WTC11 (cell line): ENCODE data around the gene U2AF2.

ENCODE experiments used
- ATF1 ChIP-seq: sonication (generic); formaldehyde crosslinking; IDR thresholded peaks from 2 replicates; pipeline ENCODE4 v1.8.1; 2023; ENCODE audit warnings: mild to moderate bottlenecking, moderate library complexity, missing genetic modification reagents
- JUN ChIP-seq: sonication (generic); formaldehyde crosslinking; IDR thresholded peaks from 2 replicates; pipeline ENCODE4 v1.8.0; 2023; ENCODE audit warnings: mild to moderate bottlenecking, missing genetic modification reagents
- MYBL2 ChIP-seq: sonication (generic); formaldehyde crosslinking; IDR thresholded peaks from 2 replicates; pipeline ENCODE4 v1.8.1; 2023; ENCODE audit warnings: mild to moderate bottlenecking, moderate library complexity, missing genetic modification reagents
- NFYB ChIP-seq: sonication (generic); formaldehyde crosslinking; conservative IDR thresholded peaks from 2 replicates; pipeline ENCODE4 v1.8.0; 2022; ENCODE audit warnings: low read depth, missing genetic modification reagents
- NR1H2 ChIP-seq: sonication (generic); formaldehyde crosslinking; IDR thresholded peaks from 2 replicates; pipeline ENCODE4 v1.9.0; 2021; ENCODE audit warnings: mild to moderate bottlenecking, moderate library complexity, missing genetic modification reagents
- NR2C2 ChIP-seq: sonication (generic); formaldehyde crosslinking; IDR thresholded peaks from 2 replicates; pipeline ENCODE4 v1.8.0; 2022; ENCODE audit warnings: mild to moderate bottlenecking, missing genetic modification reagents
- RORB ChIP-seq: fragments of 250-450 bp; sonication (Bioruptor Pico); IDR thresholded peaks from 2 replicates; pipeline ENCODE4 v1.9.0; 2021; ENCODE audit warnings: mild to moderate bottlenecking
- TP53 ChIP-seq: sonication (generic); formaldehyde crosslinking; IDR thresholded peaks from 2 replicates; pipeline ENCODE4 v1.8.1; 2023; ENCODE audit warnings: mild to moderate bottlenecking, missing genetic modification reagents
- TF ChIP-seq, protein P1 (sequence below): fragments of 200-600 bp; IDR thresholded peaks from 2 replicates; pipeline ENCODE4 v1.8.0; 2022; ENCODE audit warnings: antibody characterized with exemption
- TF ChIP-seq, protein P2 (sequence below): sonication (generic); formaldehyde crosslinking; IDR thresholded peaks from 2 replicates; pipeline ENCODE4 v1.8.1; 2023; ENCODE audit warnings: mild to moderate bottlenecking, missing genetic modification reagents, moderate library complexity
- TF ChIP-seq, protein P3 (sequence below): sonication (generic); formaldehyde crosslinking; IDR thresholded peaks from 2 replicates; pipeline ENCODE4 v1.8.0; 2022; ENCODE audit warnings: mild to moderate bottlenecking, missing genetic modification reagents
- TF ChIP-seq, protein P4 (sequence below): sonication (generic); formaldehyde crosslinking; IDR thresholded peaks from 2 replicates; pipeline ENCODE4 v1.8.1; 2023; ENCODE audit warnings: mild to moderate bottlenecking, missing genetic modification reagents, moderate library complexity
- TF ChIP-seq, protein P5 (sequence below): sonication (generic); formaldehyde crosslinking; IDR thresholded peaks from 2 replicates; pipeline ENCODE4 v1.8.0; 2022; ENCODE audit warnings: mild to moderate bottlenecking, missing genetic modification reagents
- TF ChIP-seq, protein P6 (sequence below): fragments of 250-450 bp; sonication (Bioruptor Pico); conservative IDR thresholded peaks from 2 replicates; pipeline ENCODE4 v1.9.0; 2021; ENCODE audit warnings: mild to moderate bottlenecking

DNA sequence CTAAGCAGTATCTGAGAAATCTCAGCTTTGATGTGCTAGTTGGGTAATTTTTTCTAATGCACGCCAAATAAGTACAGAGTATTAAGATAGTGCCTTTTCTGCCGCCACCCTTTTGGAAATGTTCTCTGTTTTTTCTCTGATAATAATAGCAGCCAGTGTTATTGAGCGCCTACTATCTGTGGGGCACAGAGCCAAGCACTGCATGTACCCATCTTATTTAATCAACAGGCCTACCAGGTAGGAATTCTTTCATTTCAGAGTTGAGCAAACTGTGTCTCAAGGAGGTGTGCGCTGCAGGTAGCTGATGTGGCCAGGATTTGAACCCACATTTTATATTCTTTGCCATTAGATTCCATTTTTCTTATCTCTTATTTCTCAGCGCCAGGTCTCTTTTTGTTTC, 21.5 kb downstream of the U2AF2 start:
- TF ChIP-seq, protein P1, sequence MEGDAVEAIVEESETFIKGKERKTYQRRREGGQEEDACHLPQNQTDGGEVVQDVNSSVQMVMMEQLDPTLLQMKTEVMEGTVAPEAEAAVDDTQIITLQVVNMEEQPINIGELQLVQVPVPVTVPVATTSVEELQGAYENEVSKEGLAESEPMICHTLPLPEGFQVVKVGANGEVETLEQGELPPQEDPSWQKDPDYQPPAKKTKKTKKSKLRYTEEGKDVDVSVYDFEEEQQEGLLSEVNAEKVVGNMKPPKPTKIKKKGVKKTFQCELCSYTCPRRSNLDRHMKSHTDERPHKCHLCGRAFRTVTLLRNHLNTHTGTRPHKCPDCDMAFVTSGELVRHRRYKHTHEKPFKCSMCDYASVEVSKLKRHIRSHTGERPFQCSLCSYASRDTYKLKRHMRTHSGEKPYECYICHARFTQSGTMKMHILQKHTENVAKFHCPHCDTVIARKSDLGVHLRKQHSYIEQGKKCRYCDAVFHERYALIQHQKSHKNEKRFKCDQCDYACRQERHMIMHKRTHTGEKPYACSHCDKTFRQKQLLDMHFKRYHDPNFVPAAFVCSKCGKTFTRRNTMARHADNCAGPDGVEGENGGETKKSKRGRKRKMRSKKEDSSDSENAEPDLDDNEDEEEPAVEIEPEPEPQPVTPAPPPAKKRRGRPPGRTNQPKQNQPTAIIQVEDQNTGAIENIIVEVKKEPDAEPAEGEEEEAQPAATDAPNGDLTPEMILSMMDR, result no peak
- TF ChIP-seq, protein P2, sequence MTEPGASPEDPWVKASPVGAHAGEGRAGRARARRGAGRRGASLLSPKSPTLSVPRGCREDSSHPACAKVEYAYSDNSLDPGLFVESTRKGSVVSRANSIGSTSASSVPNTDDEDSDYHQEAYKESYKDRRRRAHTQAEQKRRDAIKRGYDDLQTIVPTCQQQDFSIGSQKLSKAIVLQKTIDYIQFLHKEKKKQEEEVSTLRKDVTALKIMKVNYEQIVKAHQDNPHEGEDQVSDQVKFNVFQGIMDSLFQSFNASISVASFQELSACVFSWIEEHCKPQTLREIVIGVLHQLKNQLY (CRISPR knock-in tag), result no peak
- TF ChIP-seq NFYB (CRISPR knock-in tag) (no peak), NR2C2 (CRISPR knock-in tag) (no peak), RORB (CRISPR knock-in tag) (no peak), MYBL2 (CRISPR knock-in tag) (no peak), JUN (no peak), NR1H2 (CRISPR knock-in tag) (no peak), TP53 (no peak), ATF1 (CRISPR knock-in tag) (no peak)
- TF ChIP-seq, protein P3, sequence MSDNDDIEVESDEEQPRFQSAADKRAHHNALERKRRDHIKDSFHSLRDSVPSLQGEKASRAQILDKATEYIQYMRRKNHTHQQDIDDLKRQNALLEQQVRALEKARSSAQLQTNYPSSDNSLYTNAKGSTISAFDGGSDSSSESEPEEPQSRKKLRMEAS (CRISPR knock-in tag), result no peak
- TF ChIP-seq, protein P4, sequence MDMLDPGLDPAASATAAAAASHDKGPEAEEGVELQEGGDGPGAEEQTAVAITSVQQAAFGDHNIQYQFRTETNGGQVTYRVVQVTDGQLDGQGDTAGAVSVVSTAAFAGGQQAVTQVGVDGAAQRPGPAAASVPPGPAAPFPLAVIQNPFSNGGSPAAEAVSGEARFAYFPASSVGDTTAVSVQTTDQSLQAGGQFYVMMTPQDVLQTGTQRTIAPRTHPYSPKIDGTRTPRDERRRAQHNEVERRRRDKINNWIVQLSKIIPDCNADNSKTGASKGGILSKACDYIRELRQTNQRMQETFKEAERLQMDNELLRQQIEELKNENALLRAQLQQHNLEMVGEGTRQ (CRISPR knock-in tag), result no peak
- TF ChIP-seq, protein P5, sequence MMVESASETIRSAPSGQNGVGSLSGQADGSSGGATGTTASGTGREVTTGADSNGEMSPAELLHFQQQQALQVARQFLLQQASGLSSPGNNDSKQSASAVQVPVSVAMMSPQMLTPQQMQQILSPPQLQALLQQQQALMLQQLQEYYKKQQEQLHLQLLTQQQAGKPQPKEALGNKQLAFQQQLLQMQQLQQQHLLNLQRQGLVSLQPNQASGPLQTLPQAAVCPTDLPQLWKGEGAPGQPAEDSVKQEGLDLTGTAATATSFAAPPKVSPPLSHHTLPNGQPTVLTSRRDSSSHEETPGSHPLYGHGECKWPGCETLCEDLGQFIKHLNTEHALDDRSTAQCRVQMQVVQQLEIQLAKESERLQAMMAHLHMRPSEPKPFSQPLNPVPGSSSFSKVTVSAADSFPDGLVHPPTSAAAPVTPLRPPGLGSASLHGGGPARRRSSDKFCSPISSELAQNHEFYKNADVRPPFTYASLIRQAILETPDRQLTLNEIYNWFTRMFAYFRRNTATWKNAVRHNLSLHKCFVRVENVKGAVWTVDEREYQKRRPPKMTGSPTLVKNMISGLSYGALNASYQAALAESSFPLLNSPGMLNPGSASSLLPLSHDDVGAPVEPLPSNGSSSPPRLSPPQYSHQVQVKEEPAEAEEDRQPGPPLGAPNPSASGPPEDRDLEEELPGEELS, result no peak
- TF ChIP-seq, protein P6, sequence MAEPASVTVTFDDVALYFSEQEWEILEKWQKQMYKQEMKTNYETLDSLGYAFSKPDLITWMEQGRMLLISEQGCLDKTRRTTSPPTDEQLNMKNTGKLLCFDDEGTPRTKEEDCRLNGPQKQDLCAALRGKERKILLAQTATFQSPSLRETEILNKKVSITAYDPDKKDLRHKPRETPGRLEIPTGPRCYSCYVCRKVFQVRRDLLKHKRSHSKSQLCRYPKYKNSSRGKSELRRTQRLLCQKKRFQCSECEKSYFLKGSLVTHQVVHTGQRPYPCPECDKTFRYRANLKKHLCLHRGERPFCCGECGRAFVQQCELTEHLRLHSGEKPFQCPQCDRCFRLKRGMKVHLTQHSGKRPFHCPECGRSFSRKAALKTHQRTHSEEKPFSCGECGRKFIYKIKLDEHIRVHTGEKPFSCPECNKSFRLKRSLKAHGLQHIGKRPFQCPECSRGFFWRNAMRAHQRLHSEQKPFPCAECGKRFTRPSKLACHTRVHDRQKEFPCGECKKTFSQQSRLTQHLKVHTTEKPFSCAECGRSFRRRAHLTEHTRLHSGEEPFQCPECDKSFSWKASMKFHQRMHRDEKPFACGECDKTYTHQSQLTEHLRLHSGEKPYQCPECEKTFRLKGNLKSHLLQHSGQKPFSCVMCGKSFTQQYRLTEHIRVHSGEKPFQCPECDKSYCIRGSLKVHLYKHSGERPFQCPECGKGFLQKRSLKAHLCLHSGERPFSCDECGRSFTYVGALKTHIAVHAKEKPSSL (CRISPR knock-in tag), result no peak
